ENCODE data around the gene NIPAL1. TPM values are rescaled to one million over a fixed set of nuclear protein-coding genes. Genes with fewer than 3 reads are reported as not detected.

NIPAL1 gene
- total and polyA plus RNA-seq, 7 experiments from 2014 or later: 0.45 to 3.3 (median 1.2) TPM; not detected in 1

- H3K4me1 ChIP-seq (ENCODE audit: control insufficient read depth in 2 of 2, insufficient read depth in 2 of 2, low read length in 2 of 2): peaks cover 28 to 34% of the 10 kb centered on the region in 2 donors
- no peak overlapping the region for H3K4me3 ChIP-seq (ENCODE audit: low read length)
- H3K36me3 Mint-ChIP-seq: no peaks in the 10 kb centered on the region
- peak overlapping the region in 1 of 10 donors; percentile 2 for H3K4me3 Mint-ChIP-seq
- no peaks in the 10 kb centered on the region for H3K9me3 ChIP-seq (ENCODE audit: control insufficient read depth in 2 of 3, low read length in 3 of 3)
- H3K27me3 Mint-ChIP-seq: peaks cover 0 to 60% (median 0%) of the 10 kb centered on the region in 5 donors
- ChIA-PET POLR2A (no interaction called here), CTCF (interaction anchor here (1.3 kb wide), 1 partner anchor 9 kb away, joined by 5 read pairs; no protein-coding TSS in a partner anchor)
- no peak for DNase-seq
- no peaks in the 10 kb centered on the region for H3K36me3 ChIP-seq (ENCODE audit: control insufficient read depth in 2 of 3, insufficient read depth in 3 of 3, low read length in 3 of 3)
- peaks cover 35 to 60% (median 46%) of the 10 kb centered on the region in 7 donors for H3K4me1 Mint-ChIP-seq
- intact Hi-C loops (cut with micrococcal nuclease): no loop called here
- no peak overlapping the region for H3K27ac ChIP-seq (ENCODE audit: low read depth, low read length)
- no peaks in the 10 kb centered on the region for H3K27me3 ChIP-seq (ENCODE audit: control insufficient read depth in 2 of 2, insufficient read depth in 2 of 2, low read length in 2 of 2)
- H3K27ac Mint-ChIP-seq: no peak overlapping the region
- H3K9me3 Mint-ChIP-seq: no peaks in the 10 kb centered on the region
- no peak for ATAC-seq
Measured at GRCh38 chr4:48043504-48043903, 26.9 kb downstream of the NIPAL1 start.

GRCh38 chr4:48044298-48044697, 27.7 kb downstream of the NIPAL1 start:
- peak overlapping the region in 1 of 9 donors; percentile 28 for H3K27ac Mint-ChIP-seq
- Histone ChIP-seq H3K36me3 (ENCODE audit: control insufficient read depth in 2 of 3, insufficient read depth in 3 of 3, low read length in 3 of 3) (no peaks in the 10 kb centered on the region), H3K27me3 (ENCODE audit: control insufficient read depth in 2 of 2, insufficient read depth in 2 of 2, low read length in 2 of 2) (no peaks in the 10 kb centered on the region), H3K4me3 (ENCODE audit: low read length) (no peak overlapping the region), H3K27ac (ENCODE audit: low read depth, low read length) (no peak overlapping the region), H3K9me3 (ENCODE audit: control insufficient read depth in 2 of 3, low read length in 3 of 3) (no peaks in the 10 kb centered on the region), H3K4me1 (ENCODE audit: control insufficient read depth in 2 of 2, insufficient read depth in 2 of 2, low read length in 2 of 2) (peaks cover 28 to 34% of the 10 kb centered on the region in 2 donors)
- ChIA-PET POLR2A (no interaction called here), CTCF (no interaction called here)
- no peak for ATAC-seq
- intact Hi-C loops (cut with micrococcal nuclease): no loop called here
- peaks cover 0 to 68% (median 0%) of the 10 kb centered on the region in 5 donors for H3K27me3 Mint-ChIP-seq
- no peaks in the 10 kb centered on the region for H3K36me3 Mint-ChIP-seq
- no peak overlapping the region for H3K4me3 Mint-ChIP-seq
- peaks cover 0 to under 1% (median 0%) of the 10 kb centered on the region in 11 donors for H3K9me3 Mint-ChIP-seq
- peaks cover 37 to 62% (median 46%) of the 10 kb centered on the region in 7 donors for H3K4me1 Mint-ChIP-seq
- DNase-seq: no peak

- intact Hi-C loops (cut with micrococcal nuclease): loop anchor here in 1 of 2 donors (2.0 kb wide), 1 partner anchor 29 kb away; the partner anchor contains the start of genes CNGA1 and NIPAL1
- Mint-ChIP-seq H3K27me3 (peaks cover 0 to 83% (median 0%) of the 10 kb centered on the region in 5 donors), H3K4me1 (peaks cover 38 to 65% (median 47%) of the 10 kb centered on the region in 7 donors), H3K9me3 (peaks cover 0 to 2% (median 0%) of the 10 kb centered on the region in 11 donors), H3K4me3 (peak overlapping the region in 2 of 10 donors; percentile 46 to 50), H3K27ac (peak overlapping the region in 1 of 9 donors; percentile 25), H3K36me3 (no peaks in the 10 kb centered on the region)
- Histone ChIP-seq H3K9me3 (ENCODE audit: control insufficient read depth in 2 of 3, low read length in 3 of 3) (no peaks in the 10 kb centered on the region), H3K27ac (ENCODE audit: low read depth, low read length) (no peak overlapping the region), H3K4me3 (ENCODE audit: low read length) (no peak overlapping the region), H3K27me3 (ENCODE audit: control insufficient read depth in 2 of 2, insufficient read depth in 2 of 2, low read length in 2 of 2) (no peaks in the 10 kb centered on the region), H3K36me3 (ENCODE audit: control insufficient read depth in 2 of 3, insufficient read depth in 3 of 3, low read length in 3 of 3) (no peaks in the 10 kb centered on the region), H3K4me1 (ENCODE audit: control insufficient read depth in 2 of 2, insufficient read depth in 2 of 2, low read length in 2 of 2) (peaks cover 28 to 34% of the 10 kb centered on the region in 2 donors)
- POLR2A ChIA-PET: interaction anchor here (0.8 kb wide), 1 partner anchor 39 kb away, joined by 3 read pairs; no protein-coding TSS in a partner anchor
- CTCF ChIA-PET: interaction anchor here (1.2 to 2.1 kb wide), 2 partner anchors 12 to 14 kb away, joined by 3 to 8 read pairs; no protein-coding TSS in a partner anchor
- DNase-seq (no peak), ATAC-seq (no peak)
Measured at GRCh38 chr4:48046059-48046458, 29.5 kb downstream of the NIPAL1 start.

DNA sequence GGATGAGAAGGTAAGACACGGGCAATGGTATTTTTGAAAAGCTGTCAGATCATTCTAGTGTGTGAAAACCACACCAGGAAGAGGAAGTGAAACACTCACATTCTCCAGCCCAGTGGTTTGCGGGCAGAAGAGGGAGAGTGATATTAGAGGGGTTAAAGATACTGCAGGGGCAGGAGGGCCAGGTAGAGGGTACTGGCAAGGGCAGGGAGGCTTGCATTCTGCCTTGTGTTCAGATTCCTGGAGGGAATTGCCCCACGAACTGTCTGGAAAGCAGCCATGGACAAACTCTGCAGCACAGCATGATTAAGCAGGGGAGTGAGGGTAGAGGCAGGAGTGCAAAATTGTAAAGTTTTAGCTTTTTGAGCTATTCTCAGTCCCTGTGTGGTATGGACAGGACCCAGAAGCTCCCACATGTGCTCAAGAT, 30.9 kb downstream of the NIPAL1 start:
- H3K27ac ChIP-seq (ENCODE audit: low read depth, low read length): no peak overlapping the region
- Mint-ChIP-seq H3K27ac (peak overlapping the region in 7 of 9 donors; percentile 2 to 66 (median 45)), H3K36me3 (no peaks in the 10 kb centered on the region), H3K4me3 (peak overlapping the region; percentile 38 to 83 (median 72)), H3K27me3 (peaks cover 0 to 79% (median 0%) of the 10 kb centered on the region in 5 donors), H3K9me3 (peaks cover 0 to 2% (median 0%) of the 10 kb centered on the region in 11 donors), H3K4me1 (peaks cover 35 to 61% (median 47%) of the 10 kb centered on the region in 7 donors)
- peak in 8 of 9 donors; percentile 7 to 74 (median 32) for DNase-seq
- no peaks in the 10 kb centered on the region for H3K9me3 ChIP-seq (ENCODE audit: control insufficient read depth in 2 of 3, low read length in 3 of 3)
- intact Hi-C loops (cut with micrococcal nuclease): loop anchor here (1.0 to 2.0 kb wide), 3 partner anchors 11 to 31 kb away; partner anchors contain the start of genes CNGA1 (in 1 of the 2) and NIPAL1 (in 1 of the 2)
- H3K36me3 ChIP-seq (ENCODE audit: control insufficient read depth in 2 of 3, insufficient read depth in 3 of 3, low read length in 3 of 3): no peaks in the 10 kb centered on the region
- no peak overlapping the region for H3K4me3 ChIP-seq (ENCODE audit: low read length)
- CTCF ChIA-PET: interaction anchor here (1.4 to 2.1 kb wide), 3 partner anchors 13 to 114 kb away, joined by 3 to 8 read pairs (median 6); no protein-coding TSS in a partner anchor
- POLR2A ChIA-PET: interaction anchor here (1.3 to 1.6 kb wide), 2 partner anchors 12 to 92 kb away, joined by 3 to 4 read pairs; no protein-coding TSS in a partner anchor
- ATAC-seq: peak; percentile 89
- H3K4me1 ChIP-seq (ENCODE audit: control insufficient read depth in 2 of 2, insufficient read depth in 2 of 2, low read length in 2 of 2): peaks cover 28 to 34% of the 10 kb centered on the region in 2 donors
- H3K27me3 ChIP-seq (ENCODE audit: control insufficient read depth in 2 of 2, insufficient read depth in 2 of 2, low read length in 2 of 2): no peaks in the 10 kb centered on the region

DNA sequence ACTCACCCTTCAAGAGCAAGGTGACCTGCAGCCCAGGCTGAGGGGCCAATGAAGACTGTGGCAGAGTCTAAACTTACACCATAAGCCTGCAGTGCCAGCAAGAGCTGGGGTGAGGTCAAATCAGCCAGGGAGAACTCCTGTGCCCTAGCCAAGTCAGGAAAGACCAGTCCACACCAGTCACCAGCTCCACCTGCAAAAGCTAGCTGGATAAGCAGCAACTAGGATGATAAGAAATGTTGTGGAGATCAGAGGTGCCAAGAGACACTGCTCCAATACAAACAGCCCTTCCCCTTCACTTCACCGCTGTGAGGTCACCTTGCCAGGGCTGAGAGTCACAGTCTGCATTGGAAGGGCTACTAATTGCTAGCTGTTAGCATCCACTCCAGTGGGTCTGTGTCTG, 31.3 kb downstream of the NIPAL1 start:
- H3K27me3 ChIP-seq (ENCODE audit: control insufficient read depth in 2 of 2, insufficient read depth in 2 of 2, low read length in 2 of 2): no peaks in the 10 kb centered on the region
- DNase-seq (no peak), ATAC-seq (peak; percentile 15)
- no peak overlapping the region for H3K27ac ChIP-seq (ENCODE audit: low read depth, low read length)
- H3K4me3 ChIP-seq (ENCODE audit: low read length): no peak overlapping the region
- peaks cover 0 to 2% (median 0%) of the 10 kb centered on the region in 11 donors for H3K9me3 Mint-ChIP-seq
- intact Hi-C loops (cut with micrococcal nuclease): loop anchor here (1.0 to 2.0 kb wide), 3 partner anchors 12 to 31 kb away; partner anchors contain the start of genes CNGA1 (in 1 of the 2) and NIPAL1 (in 1 of the 2)
- H3K36me3 Mint-ChIP-seq: no peaks in the 10 kb centered on the region
- H3K4me3 Mint-ChIP-seq: peak overlapping the region in 4 of 10 donors; percentile 16 to 75 (median 39)
- no peak overlapping the region for H3K27ac Mint-ChIP-seq
- ChIA-PET POLR2A (interaction anchor here (1.3 to 1.6 kb wide), 2 partner anchors 12 to 92 kb away, joined by 3 to 4 read pairs; no protein-coding TSS in a partner anchor), CTCF (interaction anchor here (1.0 to 2.1 kb wide), 4 partner anchors 14 to 114 kb away, joined by 3 to 8 read pairs (median 4); no protein-coding TSS in a partner anchor)
- peaks cover 28 to 34% of the 10 kb centered on the region in 2 donors for H3K4me1 ChIP-seq (ENCODE audit: control insufficient read depth in 2 of 2, insufficient read depth in 2 of 2, low read length in 2 of 2)
- H3K4me1 Mint-ChIP-seq: peaks cover 33 to 56% (median 42%) of the 10 kb centered on the region in 7 donors
- H3K27me3 Mint-ChIP-seq: peaks cover 0 to 75% (median 0%) of the 10 kb centered on the region in 5 donors
- no peaks in the 10 kb centered on the region for H3K9me3 ChIP-seq (ENCODE audit: control insufficient read depth in 2 of 3, low read length in 3 of 3)
- H3K36me3 ChIP-seq (ENCODE audit: control insufficient read depth in 2 of 3, insufficient read depth in 3 of 3, low read length in 3 of 3): no peaks in the 10 kb centered on the region

GRCh38 chr4:48049483-48049882, 32.9 kb downstream of the NIPAL1 start:
- ChIA-PET POLR2A (no interaction called here), CTCF (interaction anchor here (0.6 to 2.5 kb wide), 4 partner anchors 15 to 41 kb away, joined by 3 to 7 read pairs (median 4); no protein-coding TSS in a partner anchor)
- no peak for DNase-seq
- Histone ChIP-seq H3K36me3 (ENCODE audit: control insufficient read depth in 2 of 3, insufficient read depth in 3 of 3, low read length in 3 of 3) (no peaks in the 10 kb centered on the region), H3K27me3 (ENCODE audit: control insufficient read depth in 2 of 2, insufficient read depth in 2 of 2, low read length in 2 of 2) (no peaks in the 10 kb centered on the region), H3K4me3 (ENCODE audit: low read length) (no peak overlapping the region), H3K9me3 (ENCODE audit: control insufficient read depth in 2 of 3, low read length in 3 of 3) (no peaks in the 10 kb centered on the region), H3K4me1 (ENCODE audit: control insufficient read depth in 2 of 2, insufficient read depth in 2 of 2, low read length in 2 of 2) (peaks cover 24% of the 10 kb centered on the region in 2 donors), H3K27ac (ENCODE audit: low read depth, low read length) (no peak overlapping the region)
- no peak overlapping the region for H3K27ac Mint-ChIP-seq
- H3K4me3 Mint-ChIP-seq: no peak overlapping the region
- no peaks in the 10 kb centered on the region for H3K36me3 Mint-ChIP-seq
- H3K27me3 Mint-ChIP-seq: peaks cover 0 to 62% (median 0%) of the 10 kb centered on the region in 5 donors
- peaks cover 0 to 2% (median 0%) of the 10 kb centered on the region in 11 donors for H3K9me3 Mint-ChIP-seq
- peaks cover 23 to 43% (median 32%) of the 10 kb centered on the region in 7 donors for H3K4me1 Mint-ChIP-seq
- intact Hi-C loops (cut with micrococcal nuclease): no loop called here
- ATAC-seq: no peak
